ENCODE results near the gene TBL1X.

- TF ChIP-seq EZH2 (IDR thresholded peaks at IDR 0.05; ENCODE audit: low read depth) (no peak), CTCF (conservative IDR thresholded peaks at IDR 0.05) (no peak)
Observed at GRCh38 chrX:9749146-9749692, 284.4 kb downstream of the TBL1X start.

Data from PC-9 (cell line).